Large intestine (tissue), 3 donors: ENCODE measurements around the gene VILL. TPM values are rescaled to one million over a fixed set of nuclear protein-coding genes. Genes with fewer than 3 reads are reported as not detected.
A peak's percentile ranks its signal among the peaks of the same experiment; 100 is the strongest.

Experiments
- DNase-seq, 2 donors: peaks; one replicate each; pipeline versions ENCODE4 v3.0.0 to v3.0.0-alpha.2; 2013
- H3K27ac ChIP-seq: one replicate; pipeline ENCODE4 v1.5.1; 2013; ENCODE audit warnings: low read length
- H3K27me3 ChIP-seq: 2 replicates; pipeline ENCODE4 v1.6.1; 2013; ENCODE audit warnings: low read length; ENCODE audit not compliant: control insufficient read depth, insufficient read depth
- H3K36me3 ChIP-seq: 2 replicates; pipeline ENCODE4 v1.6.1; 2013; ENCODE audit warnings: low read length; ENCODE audit not compliant: control insufficient read depth, insufficient read depth
- H3K4me1 ChIP-seq: one replicate; pipeline ENCODE4 v1.6.1; 2013; ENCODE audit warnings: low read length; ENCODE audit not compliant: control insufficient read depth, insufficient read depth
- H3K4me3 ChIP-seq: one replicate; pipeline ENCODE4 v1.5.1; 2013; ENCODE audit warnings: low read length
- H3K9me3 ChIP-seq: one replicate; pipeline ENCODE4 v1.6.1; 2013; ENCODE audit warnings: mild to moderate bottlenecking, low read depth, low read length, moderate library complexity; ENCODE audit not compliant: control insufficient read depth
- WGBS: methylation state at CpG from one replicate; pipeline ENCODE4 v1.1.5; 2013; ENCODE audit warnings: low lambda C conversion rate; ENCODE audit not compliant: insufficient coverage; 5-methylcytosine and 5-hydroxymethylcytosine counted together
- polyA plus RNA-seq: library from polyadenylated mRNA; unstranded; fragments of 120-200 nt; gene quantifications from one replicate; pipeline ENCODE4 v1.2.1, GENCODE V29; 2013

Gene VILL
- polyA plus RNA-seq, 1 donor = 73.7 TPM

DNA sequence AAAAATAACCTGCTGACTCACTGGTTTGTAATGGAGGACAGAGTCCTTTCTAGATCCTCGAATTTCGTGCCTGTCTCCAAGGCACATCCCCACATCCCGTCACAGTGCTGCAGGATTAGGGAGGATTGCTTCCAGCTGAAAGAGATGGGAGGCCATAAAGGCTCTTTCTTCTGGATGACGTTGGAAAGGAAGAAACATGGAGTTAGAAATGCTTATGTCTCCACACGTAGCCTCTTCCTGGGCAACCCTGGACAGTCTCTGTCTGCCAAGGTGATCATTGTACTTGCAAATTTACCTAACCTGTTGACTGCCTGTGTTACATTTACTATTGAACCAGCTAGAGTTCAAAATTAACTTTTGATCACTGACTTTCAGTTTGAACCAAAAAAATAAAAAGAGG, 27.6 kb upstream of the VILL start:
- Histone ChIP-seq H3K36me3 (peaks cover 2% of the 10 kb centered on the region), H3K4me1 (peaks cover 37% of the 10 kb centered on the region), H3K27ac (peak overlapping the region; percentile 80), H3K9me3 (no peaks in the 10 kb centered on the region), H3K27me3 (no peaks in the 10 kb centered on the region), H3K4me3 (no peak overlapping the region)
- no peak for DNase-seq
- WGBS = no CpG with 5 or more reads among the region's 5 CpGs

DNA sequence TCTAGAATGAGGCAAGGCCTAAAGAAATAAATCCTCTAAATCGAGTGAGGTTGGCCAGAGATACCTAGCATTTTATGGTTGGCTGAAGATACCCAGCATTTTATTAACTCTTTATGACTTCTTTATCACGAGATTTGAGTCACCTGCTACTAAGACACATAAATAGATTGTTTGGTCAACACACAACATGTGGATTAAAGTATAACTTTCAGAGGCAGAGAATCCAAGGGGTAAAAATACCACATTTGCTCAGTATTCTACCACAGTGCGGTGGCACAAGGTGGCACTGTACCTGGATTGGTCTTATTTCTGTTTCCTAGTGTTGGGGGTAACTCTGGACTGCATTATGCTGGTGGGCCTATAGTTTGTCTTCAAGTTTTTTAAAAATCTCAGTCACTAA, 27.0 kb upstream of the VILL start:
- H3K9me3 ChIP-seq = no peaks in the 10 kb centered on the region
- H3K4me3 ChIP-seq = no peak overlapping the region
- peaks cover 2% of the 10 kb centered on the region for H3K36me3 ChIP-seq
- no CpG with 5 or more reads among the region's 3 CpGs for WGBS
- peak in 1 of 2 donors; percentile 63 for DNase-seq
- H3K27ac ChIP-seq = peak overlapping the region; percentile 80
- H3K4me1 ChIP-seq = peaks cover 37% of the 10 kb centered on the region
- H3K27me3 ChIP-seq = no peaks in the 10 kb centered on the region

DNA sequence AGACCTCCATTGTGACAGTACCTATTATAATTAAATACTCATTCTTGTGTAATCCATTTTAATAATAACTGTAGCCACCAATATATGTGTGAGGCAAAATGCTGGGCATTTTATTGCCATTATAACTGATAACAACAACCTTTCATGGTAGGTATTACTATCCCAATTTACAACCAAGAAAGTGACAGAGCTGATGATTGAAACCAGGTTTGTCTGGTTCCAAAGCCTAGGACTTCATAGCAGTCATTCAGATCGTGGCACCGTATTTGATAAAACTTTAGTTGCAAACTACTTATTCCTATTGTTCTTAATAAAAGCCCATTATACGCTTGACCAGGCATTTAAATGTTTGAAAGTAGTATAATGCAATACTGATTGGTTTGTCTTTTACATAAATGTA, 26.4 kb upstream of the VILL start:
- peaks cover 5% of the 10 kb centered on the region for H3K36me3 ChIP-seq
- DNase-seq = peak in 1 of 2 donors; percentile 73
- peaks cover 37% of the 10 kb centered on the region for H3K4me1 ChIP-seq
- peak overlapping the region; percentile 28 for H3K4me3 ChIP-seq
- WGBS = no CpG with 5 or more reads among the region's 3 CpGs
- H3K9me3 ChIP-seq = no peaks in the 10 kb centered on the region
- no peaks in the 10 kb centered on the region for H3K27me3 ChIP-seq
- peak overlapping the region; percentile 80 for H3K27ac ChIP-seq

DNA sequence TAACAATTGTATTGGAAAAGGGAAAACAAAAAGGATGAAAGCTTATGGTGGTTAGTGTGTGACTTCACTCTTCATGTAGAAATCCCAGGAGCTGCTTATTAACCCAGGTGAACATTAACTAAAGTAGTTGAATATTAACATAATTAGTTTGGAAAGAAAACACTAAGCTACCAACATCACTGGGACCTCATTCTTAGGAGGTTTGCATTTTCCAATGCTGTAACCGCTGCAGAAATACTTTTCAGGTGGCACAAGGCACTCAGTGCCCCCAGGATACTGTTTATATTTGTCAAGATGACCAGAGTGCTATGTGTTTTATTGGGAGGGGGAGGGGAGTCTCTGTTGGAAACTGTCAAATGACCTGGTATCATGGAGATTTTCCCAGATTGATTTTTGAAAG, 25.9 kb upstream of the VILL start:
- H3K9me3 ChIP-seq = no peaks in the 10 kb centered on the region
- peak in 1 of 2 donors; percentile 81 for DNase-seq
- H3K27me3 ChIP-seq = no peaks in the 10 kb centered on the region
- peak overlapping the region; percentile 28 for H3K4me3 ChIP-seq
- no CpG with 5 or more reads among the region's 1 CpG for WGBS
- peaks cover 37% of the 10 kb centered on the region for H3K4me1 ChIP-seq
- peak overlapping the region; percentile 80 for H3K27ac ChIP-seq
- H3K36me3 ChIP-seq = peaks cover 5% of the 10 kb centered on the region

DNA sequence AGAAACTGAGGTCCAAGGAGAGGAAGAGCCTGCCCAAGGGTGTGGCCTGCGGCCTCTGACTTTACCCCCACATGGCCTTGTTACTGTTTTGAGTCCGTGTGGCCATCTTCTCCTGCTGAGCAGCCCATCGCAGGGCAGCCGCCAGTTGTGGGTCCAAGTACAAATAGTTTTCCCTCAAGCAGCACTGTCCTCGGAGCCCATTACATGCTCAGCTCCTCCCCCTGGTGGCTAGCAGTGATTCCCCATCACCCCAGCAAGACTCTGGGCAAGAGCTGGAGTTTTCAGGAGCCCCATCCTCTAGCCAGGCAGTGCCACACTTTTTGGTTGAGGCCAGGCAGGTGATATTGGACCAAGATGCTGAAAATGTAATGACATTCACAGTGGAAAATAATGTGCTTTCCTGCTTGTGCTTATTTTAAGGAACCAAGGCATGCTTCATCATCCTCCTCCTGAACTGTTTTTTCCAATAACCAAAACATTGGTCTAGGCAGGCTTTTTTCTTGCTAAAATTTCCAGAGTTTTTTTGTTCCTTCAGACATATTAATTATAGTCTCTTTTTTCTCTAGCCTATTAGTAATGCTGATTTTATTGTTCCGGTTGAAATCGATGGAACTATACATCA, 23.2 kb upstream of the VILL start:
- no peaks in the 10 kb centered on the region for H3K9me3 ChIP-seq
- H3K27ac ChIP-seq = no peak overlapping the region
- no peak overlapping the region for H3K4me3 ChIP-seq
- peak; percentile 54 to 63 for DNase-seq
- 100% methylated on average over 2 of the region's 7 CpGs for WGBS
- H3K27me3 ChIP-seq = no peaks in the 10 kb centered on the region
- H3K4me1 ChIP-seq = peaks cover 28% of the 10 kb centered on the region
- peaks cover 20% of the 10 kb centered on the region for H3K36me3 ChIP-seq

DNA sequence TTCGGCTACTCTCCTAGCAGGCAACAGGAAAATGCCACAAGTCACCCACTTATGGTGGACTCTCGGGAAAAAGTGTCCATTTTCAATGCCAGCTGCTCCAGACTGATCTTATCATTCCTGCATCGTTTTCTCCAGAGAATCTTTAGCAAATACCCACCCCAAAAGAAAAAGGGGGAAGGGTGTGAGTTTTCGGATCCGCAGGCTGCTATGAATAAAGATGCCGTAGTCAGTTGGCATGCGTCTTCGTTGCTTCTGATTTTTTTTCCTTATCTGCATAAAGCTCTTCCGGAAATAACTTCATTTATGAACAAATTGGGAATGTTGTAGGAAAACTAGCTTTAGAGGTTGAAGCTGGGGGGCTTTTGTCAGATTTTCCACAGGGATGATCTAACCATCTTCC, 22.4 kb upstream of the VILL start:
- H3K27me3 ChIP-seq = no peaks in the 10 kb centered on the region
- peaks cover 26% of the 10 kb centered on the region for H3K36me3 ChIP-seq
- no peak overlapping the region for H3K4me3 ChIP-seq
- DNase-seq = no peak
- no peak overlapping the region for H3K27ac ChIP-seq
- no CpG with 5 or more reads among the region's 9 CpGs for WGBS
- H3K4me1 ChIP-seq = peaks cover 24% of the 10 kb centered on the region
- H3K9me3 ChIP-seq = no peaks in the 10 kb centered on the region

DNA sequence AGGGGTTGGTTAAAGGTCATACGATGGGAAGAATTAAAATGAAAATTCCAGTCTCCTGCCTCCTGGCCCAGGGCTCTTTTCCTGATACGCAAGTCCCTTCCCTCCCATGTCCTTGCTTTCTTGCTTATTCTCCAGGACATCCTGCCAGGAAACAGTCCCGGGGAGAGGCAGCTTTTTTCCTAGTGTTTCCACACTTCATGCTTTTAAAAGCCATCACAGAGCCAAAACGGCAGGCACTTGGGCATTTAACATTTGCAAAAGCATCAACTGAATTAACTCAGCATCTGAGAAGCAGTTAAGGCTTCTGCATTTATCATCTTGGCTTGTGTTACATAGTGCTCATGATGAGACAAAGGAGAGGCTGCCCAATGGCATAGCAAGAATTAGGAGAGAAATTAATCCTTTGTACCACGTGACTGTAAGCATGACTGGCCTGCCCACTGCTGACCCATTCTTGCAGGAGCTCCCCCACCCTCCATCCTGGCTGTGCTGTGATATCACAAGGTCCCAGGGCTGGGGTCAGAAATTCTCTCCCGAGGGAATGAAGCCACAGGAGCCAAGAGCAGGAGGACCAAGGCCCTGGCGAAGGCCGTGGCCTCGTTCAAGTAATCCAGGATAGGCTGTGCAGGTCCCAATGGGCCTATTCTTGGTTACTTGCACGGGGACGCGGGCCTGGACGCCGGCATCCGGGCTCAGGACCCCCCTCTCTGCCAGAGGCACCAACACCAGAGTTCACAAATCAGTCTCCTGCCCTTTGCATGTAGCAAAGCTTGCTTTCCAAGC, 21.6 kb upstream of the VILL start:
- Histone ChIP-seq H3K27me3 (no peaks in the 10 kb centered on the region), H3K36me3 (peaks cover 29% of the 10 kb centered on the region), H3K4me1 (peaks cover 19% of the 10 kb centered on the region), H3K27ac (no peak overlapping the region), H3K9me3 (no peaks in the 10 kb centered on the region), H3K4me3 (no peak overlapping the region)
- DNase-seq = no peak
- WGBS = 100% methylated on average over 1 of the region's 15 CpGs

DNA sequence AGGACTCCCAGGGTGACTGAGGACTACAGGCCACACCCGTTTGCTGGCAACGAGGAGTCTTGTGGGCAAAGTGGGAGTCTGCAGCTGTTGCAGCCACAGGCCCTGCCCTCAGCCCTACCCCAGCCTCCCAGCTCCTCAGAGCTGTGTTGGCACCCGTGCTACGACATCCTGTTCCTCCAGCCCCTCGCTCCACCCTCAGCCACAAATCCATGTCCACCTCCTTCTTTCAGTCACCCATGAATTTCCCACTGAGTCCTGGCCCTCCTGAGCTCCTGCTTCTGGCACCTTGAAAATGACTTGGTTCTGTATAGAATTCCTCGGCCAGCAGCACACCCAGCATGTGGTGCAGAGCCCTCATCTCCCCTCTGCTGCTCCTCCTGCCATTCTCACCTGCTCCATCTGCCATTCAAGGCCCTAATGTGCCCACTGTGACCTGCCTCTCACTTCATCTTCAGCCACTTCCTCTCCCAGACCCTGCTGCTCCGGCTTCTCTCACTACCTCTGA, 20.9 kb upstream of the VILL start:
- Histone ChIP-seq H3K4me1 (peaks cover 21% of the 10 kb centered on the region), H3K9me3 (no peaks in the 10 kb centered on the region), H3K4me3 (no peak overlapping the region), H3K27ac (no peak overlapping the region), H3K27me3 (no peaks in the 10 kb centered on the region), H3K36me3 (peaks cover 32% of the 10 kb centered on the region)
- no peak for DNase-seq
- WGBS = no CpG with 5 or more reads among the region's 7 CpGs

DNA sequence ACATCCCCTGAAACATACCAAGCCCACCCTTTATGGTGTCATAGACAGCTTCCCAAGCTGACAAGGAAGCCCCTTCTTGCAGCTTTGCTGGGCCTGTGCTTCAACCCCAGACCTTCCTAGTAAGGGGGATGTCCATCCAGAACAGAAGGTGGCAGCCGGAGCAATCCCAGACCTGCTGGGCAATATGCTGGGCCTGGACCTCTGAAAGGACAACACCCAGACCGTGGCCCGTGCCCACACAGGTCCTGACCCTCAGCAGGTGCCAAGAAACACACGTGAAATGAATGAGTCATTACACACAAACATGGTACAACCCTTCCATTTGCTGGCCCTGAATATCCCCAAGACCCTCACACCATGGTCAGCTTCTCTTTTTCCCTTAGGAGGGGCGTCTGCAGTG, 19.8 kb upstream of the VILL start:
- Histone ChIP-seq H3K4me3 (no peak overlapping the region), H3K27me3 (no peaks in the 10 kb centered on the region), H3K36me3 (peaks cover 35% of the 10 kb centered on the region), H3K27ac (no peak overlapping the region), H3K4me1 (peaks cover 15% of the 10 kb centered on the region), H3K9me3 (no peaks in the 10 kb centered on the region)
- WGBS = no CpG with 5 or more reads among the region's 5 CpGs
- no peak for DNase-seq

DNA sequence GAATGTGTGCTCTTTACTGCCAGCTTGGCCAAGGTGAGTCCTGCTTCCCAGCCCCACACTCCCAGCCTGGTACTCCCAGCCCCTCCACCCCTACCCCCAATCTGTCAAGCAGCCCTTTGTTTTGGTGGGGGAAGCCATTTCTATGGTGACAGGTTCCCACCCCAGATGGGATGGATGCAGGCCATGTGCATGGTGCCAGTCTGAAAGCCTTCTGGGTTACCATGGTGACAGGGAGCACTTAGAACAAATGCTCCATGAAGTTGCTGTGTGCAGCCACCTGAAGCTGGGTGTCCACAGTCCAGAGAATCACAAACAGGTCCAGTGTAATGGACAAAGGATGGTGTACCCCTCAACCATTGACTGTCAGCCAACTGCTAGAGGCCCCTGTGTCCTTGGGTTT, 19.1 kb upstream of the VILL start:
- no peak for DNase-seq
- H3K27me3 ChIP-seq = no peaks in the 10 kb centered on the region
- H3K27ac ChIP-seq = no peak overlapping the region
- no peak overlapping the region for H3K4me3 ChIP-seq
- H3K9me3 ChIP-seq = no peaks in the 10 kb centered on the region
- peaks cover 41% of the 10 kb centered on the region for H3K36me3 ChIP-seq
- peaks cover 11% of the 10 kb centered on the region for H3K4me1 ChIP-seq
